Immature natural killer cell (primary cell): ENCODE data around the gene C5orf46. TPM values are rescaled to one million over a fixed set of nuclear protein-coding genes. Genes with fewer than 3 reads are reported as not detected.

ENCODE experiments used
- DNase-seq, 3 donors: peaks; one replicate each; pipeline ENCODE4 v3.0.0; 2022; ENCODE audit warnings: mixed read lengths in 1 of 3
- H3K27ac Mint-ChIP-seq, 6 donors: one replicate each; pipeline ENCODE4 v1.8.0; 2020; ENCODE audit warnings: mixed read lengths in 6 of 6, mild to moderate bottlenecking in 5 of 6, inconsistent platforms in 4 of 6, moderate library complexity in 3 of 6
- H3K27me3 Mint-ChIP-seq, 3 donors: one replicate each; pipeline ENCODE4 v1.8.0; 2020 to 2021; ENCODE audit warnings: low read depth in 3 of 3, mild to moderate bottlenecking in 3 of 3, mixed read lengths in 3 of 3, moderate library complexity in 3 of 3, inconsistent platforms in 1 of 3
- H3K36me3 Mint-ChIP-seq, 3 donors: one replicate each; pipeline ENCODE4 v1.8.0; 2020; ENCODE audit warnings: mixed read lengths in 3 of 3, inconsistent platforms in 2 of 3, mild to moderate bottlenecking in 2 of 3
- H3K4me1 Mint-ChIP-seq, 2 donors: one replicate each; pipeline ENCODE4 v1.8.0; 2020; ENCODE audit warnings: inconsistent platforms in 2 of 2, mild to moderate bottlenecking in 2 of 2, mixed read lengths in 2 of 2, moderate library complexity in 1 of 2
- H3K4me3 Mint-ChIP-seq, 5 donors: one replicate each; pipeline ENCODE4 v1.8.0; 2020; ENCODE audit warnings: mild to moderate bottlenecking in 5 of 5, mixed read lengths in 5 of 5, inconsistent platforms in 3 of 5, moderate library complexity in 3 of 5
- H3K9me3 Mint-ChIP-seq, 6 donors: one replicate each; pipeline ENCODE4 v1.8.0; 2020; ENCODE audit warnings: mild to moderate bottlenecking in 6 of 6, mixed read lengths in 6 of 6, inconsistent platforms in 4 of 6, moderate library complexity in 3 of 6
- polyA plus RNA-seq, 3 donors: library from polyadenylated mRNA; unstranded; fragments of 300-500 nt; fragmentation: Illumina TruSeq; gene quantifications; one replicate each; pipeline ENCODE4 v1.2.3, GENCODE V29; 2021

Gene C5orf46
- polyA plus RNA-seq, 3 donors from 2014 or later = not detected

DNA sequence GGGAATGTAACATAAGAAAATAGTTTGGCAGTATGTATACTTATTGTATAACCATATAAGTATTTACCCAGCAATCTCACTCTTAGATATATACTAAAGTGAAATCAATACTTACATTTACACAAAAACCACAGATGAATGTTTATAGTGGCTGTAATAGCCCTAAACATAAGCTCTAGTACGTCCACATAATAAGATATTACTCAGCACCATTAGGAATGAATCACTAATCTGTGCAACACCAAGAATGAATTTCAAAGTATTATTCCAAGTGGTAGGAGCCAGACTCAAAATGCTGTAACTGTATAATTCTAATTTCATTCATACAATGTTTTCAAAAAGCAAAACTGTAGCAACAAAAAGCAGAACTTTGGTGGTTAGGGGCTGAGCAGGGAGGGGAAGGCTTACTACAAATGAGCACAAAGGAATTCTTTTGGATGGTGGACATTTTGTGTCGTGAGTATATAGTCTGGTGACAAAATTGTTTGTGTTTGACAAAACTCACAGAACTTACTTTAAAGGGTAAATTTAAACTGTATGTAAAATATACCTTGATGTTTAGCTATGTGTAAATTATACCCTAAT lies 11.9 kb upstream of the C5orf46 start:
- no peaks in the 10 kb centered on the region for H3K9me3 Mint-ChIP-seq
- no peak overlapping the region for H3K27ac Mint-ChIP-seq
- no peak overlapping the region for H3K4me3 Mint-ChIP-seq
- peaks cover 2 to 4% (median 2%) of the 10 kb centered on the region in 3 donors for H3K27me3 Mint-ChIP-seq
- no peaks in the 10 kb centered on the region for H3K4me1 Mint-ChIP-seq
- no peak for DNase-seq
- H3K36me3 Mint-ChIP-seq = no peaks in the 10 kb centered on the region

DNA sequence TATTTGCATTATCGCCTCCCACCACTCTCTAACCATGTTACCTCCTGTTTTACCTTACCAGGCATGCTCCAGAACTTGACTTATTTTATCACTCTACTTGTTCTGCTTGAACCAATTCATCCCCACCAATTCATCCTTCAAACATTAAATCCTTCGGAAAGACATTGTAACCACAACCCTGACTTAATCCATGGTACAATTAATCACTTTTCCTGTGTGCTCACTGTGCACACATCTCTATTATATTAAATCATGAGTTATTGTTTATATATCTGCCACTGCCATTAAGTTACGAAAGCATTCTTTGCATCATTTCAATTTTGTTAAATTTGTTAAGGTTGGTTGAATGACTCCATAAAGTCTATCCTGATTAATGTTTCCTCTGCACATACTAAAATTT lies 7.4 kb upstream of the C5orf46 start:
- Mint-ChIP-seq H3K4me1 (no peaks in the 10 kb centered on the region), H3K4me3 (no peak overlapping the region), H3K27me3 (peaks cover 0 to 7% (median 2%) of the 10 kb centered on the region in 3 donors), H3K9me3 (no peaks in the 10 kb centered on the region), H3K27ac (no peak overlapping the region), H3K36me3 (no peaks in the 10 kb centered on the region)
- DNase-seq = no peak

DNA sequence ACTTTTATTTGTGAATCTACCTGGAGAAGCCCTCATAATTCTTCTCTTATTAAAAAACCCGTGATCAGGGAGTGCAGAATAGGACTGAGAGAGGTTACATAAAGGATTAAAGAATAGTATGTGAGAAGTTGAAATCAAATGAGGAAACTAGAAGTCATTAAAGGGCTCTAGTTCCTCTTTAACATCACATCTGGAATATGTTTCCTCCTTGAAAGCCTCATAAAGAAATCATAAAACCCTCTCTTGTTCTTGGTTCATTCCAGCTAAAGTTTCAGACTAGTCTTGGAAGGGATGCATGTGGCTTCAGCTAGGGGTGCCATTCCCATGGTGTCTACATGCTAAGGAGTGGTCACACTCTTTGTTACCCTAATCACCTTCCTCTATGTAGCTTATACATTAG lies 5.7 kb upstream of the C5orf46 start:
- Mint-ChIP-seq H3K9me3 (no peaks in the 10 kb centered on the region), H3K4me1 (no peaks in the 10 kb centered on the region), H3K27me3 (peaks cover 0 to 11% (median 5%) of the 10 kb centered on the region in 3 donors), H3K27ac (no peak overlapping the region), H3K4me3 (no peak overlapping the region), H3K36me3 (no peaks in the 10 kb centered on the region)
- DNase-seq = no peak

DNA sequence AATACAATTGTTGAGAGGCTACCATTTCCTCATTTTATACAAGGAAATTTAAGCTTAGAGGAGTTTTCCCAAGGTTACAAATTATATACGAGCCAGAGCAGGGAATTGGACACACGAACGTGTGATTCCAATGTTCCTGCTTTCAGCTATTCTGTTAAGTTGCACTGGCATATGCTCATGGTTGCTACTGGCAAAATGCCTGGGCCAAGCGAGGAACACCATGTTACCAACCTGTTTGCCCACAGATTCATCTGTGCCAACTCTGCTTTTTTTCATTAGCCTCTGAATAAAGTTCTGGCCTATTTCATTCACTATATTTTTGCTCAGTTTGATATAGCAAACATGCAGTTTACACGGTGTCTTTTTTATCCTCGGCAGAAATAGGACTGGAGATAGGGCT lies 5.1 kb upstream of the C5orf46 start:
- Mint-ChIP-seq H3K27me3 (peaks cover 0 to 11% (median 5%) of the 10 kb centered on the region in 3 donors), H3K4me3 (no peak overlapping the region), H3K4me1 (no peaks in the 10 kb centered on the region), H3K36me3 (no peaks in the 10 kb centered on the region), H3K9me3 (no peaks in the 10 kb centered on the region), H3K27ac (no peak overlapping the region)
- no peak for DNase-seq

DNA sequence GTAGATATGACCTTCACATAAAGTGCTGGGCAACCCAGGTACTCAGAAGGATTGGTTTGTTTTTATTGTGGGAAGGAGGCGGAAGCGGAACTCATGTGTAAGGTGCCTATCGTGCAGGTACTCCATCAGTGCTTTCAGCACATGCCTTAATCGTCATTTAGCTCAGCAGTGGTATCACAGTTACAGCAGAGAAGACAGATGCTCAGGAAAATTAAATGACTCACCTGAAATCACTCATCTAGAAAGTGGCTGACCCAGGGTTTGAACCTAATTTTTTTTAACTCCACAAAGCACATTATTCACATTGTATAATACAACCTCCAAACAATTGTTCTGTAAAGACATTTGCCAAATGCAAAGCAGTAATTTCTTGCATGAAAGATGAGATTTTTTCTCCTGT lies 2.2 kb downstream of the C5orf46 start:
- Mint-ChIP-seq H3K27me3 (peaks cover 2 to 6% (median 5%) of the 10 kb centered on the region in 3 donors), H3K9me3 (no peaks in the 10 kb centered on the region), H3K27ac (no peak overlapping the region), H3K4me3 (no peak overlapping the region), H3K36me3 (no peaks in the 10 kb centered on the region), H3K4me1 (no peaks in the 10 kb centered on the region)
- no peak for DNase-seq

DNA sequence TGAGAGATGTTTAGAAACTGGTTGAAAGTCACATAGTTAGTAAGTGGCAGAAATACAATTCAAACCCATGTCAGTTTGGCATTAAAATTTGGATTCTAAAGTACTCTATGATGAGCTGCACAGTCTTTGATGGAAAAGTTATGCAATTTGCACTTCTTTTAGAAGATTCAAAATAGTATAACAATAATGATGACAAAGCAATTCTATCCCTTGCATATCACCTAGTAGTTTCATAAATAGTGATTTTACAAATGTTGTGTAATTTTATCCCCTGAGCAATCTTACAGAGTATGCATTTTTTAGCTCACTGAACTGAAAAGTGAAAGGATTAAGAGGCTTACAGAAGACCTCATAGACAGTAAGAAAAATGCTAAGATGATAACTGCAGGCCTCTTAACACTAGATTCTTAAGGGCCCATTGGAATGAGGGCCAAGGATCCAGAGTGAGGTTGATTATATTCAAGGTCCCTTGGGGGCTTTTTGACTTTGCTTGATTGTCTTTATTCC lies 3.7 kb downstream of the C5orf46 start:
- Mint-ChIP-seq H3K27ac (no peak overlapping the region), H3K9me3 (no peaks in the 10 kb centered on the region), H3K4me1 (no peaks in the 10 kb centered on the region), H3K27me3 (peaks cover 2 to 3% (median 3%) of the 10 kb centered on the region in 3 donors), H3K36me3 (no peaks in the 10 kb centered on the region), H3K4me3 (no peak overlapping the region)
- DNase-seq = no peak

DNA sequence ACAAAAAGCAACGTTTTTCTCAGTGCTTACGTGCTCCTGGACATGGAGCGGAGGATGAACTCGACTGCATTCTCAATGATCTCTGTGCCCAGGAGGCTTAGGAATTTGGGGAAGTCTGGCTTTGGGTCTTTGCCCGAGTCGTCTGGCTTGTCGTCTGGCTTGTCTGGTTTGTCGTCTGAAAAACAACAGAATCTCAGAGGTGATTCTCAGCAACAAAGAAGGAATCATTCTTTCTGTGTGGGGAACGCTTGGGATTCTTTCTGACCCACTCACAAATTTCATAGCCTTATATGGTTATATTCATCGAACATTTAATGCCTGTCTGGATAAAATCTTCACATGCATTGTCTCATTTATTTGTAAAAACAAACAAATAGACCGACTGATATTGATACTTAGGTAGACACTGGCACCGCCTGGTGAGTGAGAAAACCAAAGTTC lies 4.7 kb downstream of the C5orf46 start:
- Mint-ChIP-seq H3K4me3 (no peak overlapping the region), H3K4me1 (no peaks in the 10 kb centered on the region), H3K9me3 (no peaks in the 10 kb centered on the region), H3K27ac (no peak overlapping the region), H3K36me3 (no peaks in the 10 kb centered on the region), H3K27me3 (peaks cover 2 to 5% (median 2%) of the 10 kb centered on the region in 3 donors)
- DNase-seq = no peak

DNA sequence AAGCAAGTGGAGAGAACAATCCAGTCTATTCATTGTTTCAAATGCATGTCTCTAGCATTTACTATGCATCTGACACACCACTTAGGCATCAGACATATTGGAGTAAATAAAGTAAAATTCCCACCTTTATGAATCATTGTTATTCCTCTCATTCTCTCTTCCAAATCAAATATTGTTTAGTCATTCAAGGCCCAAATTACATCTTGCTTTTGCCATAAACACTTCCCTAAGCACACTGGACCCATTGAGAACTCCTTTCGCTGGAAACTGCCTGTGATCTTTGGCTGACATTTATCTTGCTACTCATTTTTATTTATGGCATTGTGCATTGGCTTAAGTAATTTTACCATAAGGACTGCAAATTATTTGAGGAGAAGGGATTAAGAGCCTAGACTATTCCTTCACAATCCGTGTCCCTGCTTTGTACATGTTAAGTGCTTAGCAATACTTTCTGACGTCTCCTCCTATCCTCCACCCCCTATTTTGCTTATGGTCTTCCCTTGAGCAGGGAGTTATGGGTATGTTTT lies 7.4 kb downstream of the C5orf46 start:
- no peaks in the 10 kb centered on the region for H3K4me1 Mint-ChIP-seq
- no peak overlapping the region for H3K27ac Mint-ChIP-seq
- H3K4me3 Mint-ChIP-seq = no peak overlapping the region
- H3K9me3 Mint-ChIP-seq = no peaks in the 10 kb centered on the region
- H3K27me3 Mint-ChIP-seq = peaks cover 0 to 5% (median 2%) of the 10 kb centered on the region in 3 donors
- no peaks in the 10 kb centered on the region for H3K36me3 Mint-ChIP-seq
- DNase-seq = no peak

DNA sequence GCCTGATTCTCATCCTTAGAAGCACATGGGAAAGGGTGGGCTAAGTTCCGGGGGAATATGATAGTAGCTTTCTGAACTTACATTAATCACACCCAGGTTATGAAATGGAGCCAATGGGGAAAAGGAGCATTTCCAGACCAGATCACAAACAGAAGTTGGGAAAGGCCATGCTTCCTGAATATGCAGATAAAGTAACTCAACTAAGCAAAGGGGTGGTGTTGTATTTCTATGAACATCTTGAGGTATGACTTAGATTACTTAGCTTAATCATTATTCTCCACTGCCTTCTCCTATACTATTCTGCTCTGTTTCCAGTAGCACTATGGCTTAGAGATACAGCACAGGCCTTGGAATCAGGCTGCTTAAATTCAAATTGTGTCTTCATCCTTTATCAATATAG lies 10.5 kb downstream of the C5orf46 start:
- DNase-seq = no peak
- Mint-ChIP-seq H3K4me1 (no peaks in the 10 kb centered on the region), H3K27ac (no peak overlapping the region), H3K36me3 (no peaks in the 10 kb centered on the region), H3K9me3 (no peaks in the 10 kb centered on the region), H3K27me3 (peaks cover 2 to 9% (median 3%) of the 10 kb centered on the region in 3 donors), H3K4me3 (no peak overlapping the region)

DNA sequence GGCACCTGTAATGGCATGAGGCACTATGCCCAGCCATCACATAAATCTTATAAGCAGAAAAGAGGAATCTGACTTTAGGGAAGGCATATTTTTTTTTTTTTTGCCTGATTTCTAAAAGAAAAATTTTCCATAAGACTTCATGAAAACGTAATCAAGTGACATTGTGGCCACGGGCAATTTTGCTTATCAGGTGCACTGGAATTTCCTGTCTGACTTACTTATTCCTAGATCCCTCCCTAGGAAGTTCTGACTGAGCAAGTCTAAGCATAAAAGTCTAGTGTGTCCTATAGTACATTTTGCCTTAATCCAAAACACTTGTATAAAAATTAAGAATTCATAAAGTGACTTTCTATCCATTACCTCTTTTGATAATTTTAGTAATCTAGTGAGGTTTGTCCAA lies 12.5 kb downstream of the C5orf46 start:
- Mint-ChIP-seq H3K4me1 (no peaks in the 10 kb centered on the region), H3K27ac (no peak overlapping the region), H3K36me3 (no peaks in the 10 kb centered on the region), H3K4me3 (no peak overlapping the region), H3K27me3 (peaks cover 2 to 7% (median 3%) of the 10 kb centered on the region in 3 donors), H3K9me3 (no peaks in the 10 kb centered on the region)
- DNase-seq = no peak

DNA sequence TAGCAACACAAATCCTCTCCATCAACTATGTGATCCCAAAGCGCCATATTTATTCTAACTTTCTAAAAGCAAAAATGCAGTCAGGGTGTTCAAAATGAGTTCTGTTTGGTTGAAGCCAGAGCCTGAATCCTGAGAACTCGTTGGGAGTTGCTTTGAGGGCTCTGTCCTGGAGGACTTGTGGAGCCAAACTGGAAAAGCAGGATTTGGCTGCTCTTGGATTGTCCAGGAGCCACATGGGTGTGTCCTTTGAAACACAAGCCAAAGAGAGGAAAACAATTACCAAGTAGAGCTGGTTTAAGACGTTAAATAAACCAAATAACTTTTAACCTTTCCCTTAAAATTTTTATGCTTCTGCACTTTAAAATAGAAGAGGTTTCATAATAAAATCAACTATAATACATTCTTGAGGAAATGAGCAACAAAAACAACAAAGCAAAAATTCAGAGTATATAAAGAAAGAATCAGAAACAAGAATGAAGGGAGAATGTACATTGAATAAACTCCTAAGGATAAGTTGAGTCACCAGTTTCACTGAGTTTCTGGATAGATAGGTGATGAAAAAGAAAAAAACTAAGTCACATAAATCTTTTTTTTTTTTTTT lies 13.5 kb downstream of the C5orf46 start:
- Mint-ChIP-seq H3K27me3 (peaks cover 2 to 7% (median 6%) of the 10 kb centered on the region in 3 donors), H3K4me1 (no peaks in the 10 kb centered on the region), H3K27ac (no peak overlapping the region), H3K36me3 (no peaks in the 10 kb centered on the region), H3K9me3 (no peaks in the 10 kb centered on the region), H3K4me3 (no peak overlapping the region)
- DNase-seq = no peak

DNA sequence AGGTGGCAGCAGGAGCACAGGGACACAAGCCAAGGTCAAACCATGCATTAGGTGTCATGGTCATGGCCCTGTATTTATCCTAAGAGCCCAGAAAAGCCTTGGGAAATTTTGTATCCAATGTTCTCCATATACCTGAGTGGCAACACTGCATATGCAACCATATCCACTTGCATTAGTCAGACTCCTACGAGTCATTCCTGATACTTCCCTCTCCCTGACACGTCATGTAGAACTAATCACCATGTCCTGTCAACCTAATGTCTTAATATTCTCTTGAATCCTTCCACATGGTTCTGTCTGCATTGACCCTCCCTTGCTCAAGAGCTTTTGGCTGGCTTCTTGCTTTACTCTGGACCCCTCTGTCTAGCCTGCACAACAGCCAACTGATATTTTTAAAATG lies 18.4 kb downstream of the C5orf46 start:
- no peaks in the 10 kb centered on the region for H3K9me3 Mint-ChIP-seq
- peaks cover 4 to 10% (median 6%) of the 10 kb centered on the region in 3 donors for H3K27me3 Mint-ChIP-seq
- no peaks in the 10 kb centered on the region for H3K4me1 Mint-ChIP-seq
- H3K36me3 Mint-ChIP-seq = no peaks in the 10 kb centered on the region
- no peak for DNase-seq
- H3K4me3 Mint-ChIP-seq = no peak overlapping the region
- H3K27ac Mint-ChIP-seq = no peak overlapping the region

DNA sequence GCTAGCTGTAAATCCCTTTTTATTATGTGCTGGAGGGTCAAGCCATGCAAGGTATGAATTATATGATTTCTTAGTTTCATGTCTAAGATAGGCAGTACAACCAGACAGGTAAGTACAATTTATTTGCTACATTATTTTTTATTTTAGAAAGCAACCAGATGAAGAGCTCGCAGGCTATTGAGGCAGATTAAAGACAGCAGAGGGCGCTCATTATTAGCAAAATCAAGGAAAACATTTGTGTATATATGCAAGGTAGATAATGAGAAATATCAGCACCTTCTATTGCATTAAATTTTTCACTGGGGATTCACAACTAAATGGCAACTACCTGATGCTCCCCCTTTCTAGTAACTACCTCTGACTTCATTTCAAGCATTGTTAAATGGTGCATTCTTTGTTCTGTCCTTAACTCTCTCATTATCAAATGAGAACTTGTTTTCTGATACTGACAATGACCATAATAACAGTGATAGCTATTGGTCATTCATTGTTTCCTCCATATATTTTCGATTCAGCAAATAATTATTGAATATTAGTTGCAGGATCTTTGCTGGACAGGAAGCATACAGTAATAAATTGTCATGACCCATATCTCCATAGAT lies 19.2 kb downstream of the C5orf46 start:
- Mint-ChIP-seq H3K27ac (no peak overlapping the region), H3K9me3 (no peaks in the 10 kb centered on the region), H3K4me1 (no peaks in the 10 kb centered on the region), H3K4me3 (no peak overlapping the region), H3K36me3 (no peaks in the 10 kb centered on the region), H3K27me3 (peaks cover 4 to 14% (median 6%) of the 10 kb centered on the region in 3 donors)
- no peak for DNase-seq

DNA sequence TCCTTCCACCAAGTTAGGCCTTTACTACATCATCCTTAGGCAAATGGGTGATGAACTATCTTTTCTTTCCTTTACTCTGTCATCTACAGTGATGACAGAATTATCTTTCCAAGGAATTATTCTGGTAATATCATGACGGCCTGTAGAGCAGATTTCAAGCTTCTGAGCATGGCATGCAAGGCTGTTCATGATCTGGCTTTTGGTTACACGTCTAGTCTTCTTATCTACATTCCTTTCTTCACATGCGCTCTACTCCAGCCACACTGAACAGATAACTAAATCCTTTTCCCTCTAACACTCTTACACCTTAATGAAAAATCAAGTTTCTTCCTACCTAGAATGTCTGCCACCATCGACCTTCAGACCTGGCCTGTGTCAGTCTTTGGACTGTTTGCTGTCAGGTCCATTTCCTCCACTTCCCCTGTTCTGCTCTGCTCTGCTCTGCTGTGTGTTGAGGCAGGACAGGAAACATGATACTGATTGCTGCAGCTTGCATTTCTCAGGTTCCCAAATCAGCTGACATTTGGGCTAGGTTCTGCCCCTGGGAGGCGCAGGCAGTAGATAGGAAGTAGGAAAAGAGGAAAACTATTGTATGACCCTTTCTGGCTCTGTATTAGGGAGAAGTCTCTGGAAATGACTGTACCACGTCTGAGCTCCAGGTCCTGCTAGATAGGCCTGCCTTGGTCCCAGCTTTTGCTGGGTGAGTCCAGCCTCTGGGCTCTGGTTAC lies 23.6 kb downstream of the C5orf46 start:
- peaks cover 2 to 7% (median 4%) of the 10 kb centered on the region in 3 donors for H3K27me3 Mint-ChIP-seq
- H3K36me3 Mint-ChIP-seq = no peaks in the 10 kb centered on the region
- no peak overlapping the region for H3K4me3 Mint-ChIP-seq
- H3K27ac Mint-ChIP-seq = no peak overlapping the region
- H3K9me3 Mint-ChIP-seq = no peaks in the 10 kb centered on the region
- DNase-seq = no peak
- no peaks in the 10 kb centered on the region for H3K4me1 Mint-ChIP-seq
